IMR-90 (cell line): ENCODE results near the gene DNAJB8. TPM values are rescaled to one million over a fixed set of nuclear protein-coding genes. Genes with fewer than 3 reads are reported as not detected.
A peak's percentile ranks its signal among the peaks of the same experiment; 100 is the strongest.

ENCODE experiments used
- ATAC-seq: fragments of 200-7000 bp; cut with Tn5 transposase; 2 replicates; pipeline ENCODE4 v1.9.1; 2020; ENCODE audit warnings: low read depth, mild to moderate bottlenecking, moderate library complexity
- BruUV-seq: library from RNA; stranded (reverse); fragments of 400-500 nt; replicated peaks from 2 replicates; lab custom pipeline; 2021; lab: Mats Ljungman, UMichigan
- CTCF ChIA-PET: fragments of 300-600 bp; formaldehyde crosslinking; extraction: SDS; loops from one replicate; lab custom pipeline; 2021; ENCODE audit warnings: antibody characterized with exemption; lab: Yijun Ruan, JAX
- POLR2A ChIA-PET: fragments of 300-600 bp; sonication (Branson Sonifier 250); formaldehyde crosslinking; loops from one replicate; lab custom pipeline; 2022; ENCODE audit warnings: antibody characterized with exemption; ENCODE audit not compliant: unreplicated experiment; lab: Charles Lee
- DNase-seq: peaks from one replicate; pipeline ENCODE4 v3.0.0; 2013
- H2AFZ ChIP-seq: replicated peaks from 2 replicates; pipeline ENCODE3; 2013; ENCODE audit warnings: low read length, mild to moderate bottlenecking; ENCODE audit not compliant: poor library complexity
- H2AK5ac ChIP-seq: 2 replicates; pipeline ENCODE4 v1.6.1; 2013; ENCODE audit warnings: low read depth, low read length, inconsistent platforms
- H2AK9ac ChIP-seq: replicated peaks from 2 replicates; pipeline ENCODE3; 2013; ENCODE audit warnings: mild to moderate bottlenecking, low read depth, low read length, moderate library complexity; ENCODE audit not compliant: poor library complexity
- H2BK120ac ChIP-seq: 2 replicates; pipeline ENCODE4 v1.6.1; 2013; ENCODE audit warnings: low read depth, low read length, inconsistent platforms
- H2BK15ac ChIP-seq: 3 replicates; pipeline ENCODE4 v1.6.1; 2013; ENCODE audit warnings: low read depth, low read length, inconsistent platforms
- H2BK20ac ChIP-seq: 2 replicates; pipeline ENCODE4 v1.6.1; 2013; ENCODE audit warnings: low read depth, mild to moderate bottlenecking, inconsistent platforms, low read length, moderate library complexity
- H2BK5ac ChIP-seq: 2 replicates; pipeline ENCODE4 v1.6.1; 2013; ENCODE audit warnings: mild to moderate bottlenecking, low read depth, low read length, inconsistent platforms; ENCODE audit not compliant: poor library complexity, severe bottlenecking
- H3K14ac ChIP-seq: replicated peaks from 2 replicates; pipeline ENCODE4 v1.6.1; 2013; ENCODE audit warnings: low read depth, low read length, inconsistent platforms
- H3K18ac ChIP-seq: 2 replicates; pipeline ENCODE4 v1.6.1; 2013; ENCODE audit warnings: low read depth, low read length, control low read depth
- H3K23ac ChIP-seq: 2 replicates; pipeline ENCODE4 v1.6.1; 2013; ENCODE audit warnings: low read depth, low read length, inconsistent platforms
- H3K27ac ChIP-seq: 2 replicates; pipeline ENCODE4 v1.5.1; 2013; ENCODE audit warnings: mild to moderate bottlenecking, control low read depth, low read length; ENCODE audit not compliant: insufficient read depth
- H3K27me3 ChIP-seq: 2 replicates; pipeline ENCODE4 v1.6.1; 2013; ENCODE audit warnings: low read length; ENCODE audit not compliant: control insufficient read depth, insufficient read depth
- H3K36me3 ChIP-seq: 2 replicates; pipeline ENCODE4 v1.6.1; 2013; ENCODE audit warnings: low read length, mixed read lengths; ENCODE audit not compliant: control insufficient read depth, insufficient read depth
- H3K4ac ChIP-seq: 2 replicates; pipeline ENCODE4 v1.6.1; 2013; ENCODE audit warnings: low read depth, low read length, inconsistent platforms
- H3K4me1 ChIP-seq: 2 replicates; pipeline ENCODE4 v1.6.1; 2013; ENCODE audit warnings: low read length, mixed read lengths; ENCODE audit not compliant: control insufficient read depth, insufficient read depth
- H3K4me2 ChIP-seq: 2 replicates; pipeline ENCODE4 v1.6.1; 2013; ENCODE audit warnings: low read depth, mild to moderate bottlenecking, control low read depth, low read length, moderate library complexity
- H3K4me3 ChIP-seq: 2 replicates; pipeline ENCODE4 v1.5.1; 2013; ENCODE audit warnings: low read depth, mild to moderate bottlenecking, control low read depth, low read length, moderate library complexity; ENCODE audit not compliant: insufficient read depth
- H3K56ac ChIP-seq: 2 replicates; pipeline ENCODE4 v1.6.1; 2013; ENCODE audit warnings: low read length, inconsistent platforms; ENCODE audit not compliant: insufficient read depth; ENCODE audit errors: extremely low read depth
- H3K79me1 ChIP-seq, 2 experiments: 2 replicates each; pipeline ENCODE4 v1.6.1; 2013; ENCODE audit warnings: low read length in 2 of 2, inconsistent platforms in 1 of 2, low read depth in 1 of 2
- H3K9ac ChIP-seq: 2 replicates; pipeline ENCODE4 v1.6.1; 2013; ENCODE audit warnings: low read depth, low read length, control low read depth
- H3K9me1 ChIP-seq: 2 replicates; pipeline ENCODE4 v1.6.1; 2013; ENCODE audit warnings: low read length, inconsistent platforms; ENCODE audit not compliant: insufficient read depth
- H3K9me3 ChIP-seq: 2 replicates; pipeline ENCODE4 v1.6.1; 2013; ENCODE audit warnings: low read length; ENCODE audit not compliant: control insufficient read depth, insufficient read depth
- H4K20me1 ChIP-seq: 2 replicates; pipeline ENCODE4 v1.6.1; 2013; ENCODE audit warnings: low read length, inconsistent platforms; ENCODE audit not compliant: insufficient read depth
- H4K5ac ChIP-seq: 2 replicates; pipeline ENCODE4 v1.6.1; 2013; ENCODE audit warnings: mild to moderate bottlenecking, low read depth, low read length, control low read depth
- H4K8ac ChIP-seq, 2 experiments: 2 replicates each; pipeline ENCODE4 v1.6.1; 2013; ENCODE audit warnings: low read depth in 2 of 2, low read length in 2 of 2, control low read depth in 1 of 2, inconsistent platforms in 1 of 2
- H4K91ac ChIP-seq: 2 replicates; pipeline ENCODE4 v1.6.1; 2013; ENCODE audit warnings: low read depth, low read length, inconsistent platforms; ENCODE audit not compliant: insufficient read depth
- BHLHE40 ChIP-seq: fragments of 150-350 bp; IDR thresholded peaks from 2 replicates; pipeline ENCODE4 v1.6.1; 2016; ENCODE audit warnings: mild to moderate bottlenecking, low read depth, low read length
- CEBPB ChIP-seq: IDR thresholded peaks from 2 replicates; pipeline ENCODE4 v1.6.1; 2012; ENCODE audit warnings: low read depth, low read length, improper control_type of control experiment
- NFE2L2 ChIP-seq: fragments of 150-350 bp; IDR thresholded peaks from 2 replicates; pipeline ENCODE4 v1.6.1; 2016; ENCODE audit warnings: low read depth, mild to moderate bottlenecking, low read length
- RAD21 ChIP-seq: IDR thresholded peaks from 2 replicates; pipeline ENCODE4 v1.6.1; 2012; ENCODE audit warnings: low read length, improper control_type of control experiment
- RCOR1 ChIP-seq: IDR thresholded peaks from 2 replicates; pipeline ENCODE4 v1.6.1; 2012; ENCODE audit warnings: mild to moderate bottlenecking, low read length, improper control_type of control experiment; ENCODE audit not compliant: insufficient replicate concordance
- RFX5 ChIP-seq: IDR thresholded peaks from 2 replicates; pipeline ENCODE4 v1.8.0; 2012; ENCODE audit warnings: low read depth, mild to moderate bottlenecking, low read length, moderate library complexity
- SMC3 ChIP-seq: fragments of 150-350 bp; IDR thresholded peaks from 2 replicates; pipeline ENCODE4 v1.6.1; 2016; ENCODE audit warnings: low read depth, mild to moderate bottlenecking, antibody characterized with exemption, low read length, moderate library complexity
- WGBS, 2 experiments: methylation state at CpG; one replicate each; pipeline versions ENCODE4 v1.1.5 to v1.1.7; 2013; ENCODE audit warnings: missing lambda C conversion rate in 2 of 2; ENCODE audit not compliant: insufficient read length in 1 of 2; ENCODE audit errors: extremely low coverage in 2 of 2; 5-methylcytosine and 5-hydroxymethylcytosine counted together
- dilution Hi-C: fragments of 300-500 bp; cut with HindIII; formaldehyde crosslinking; loops from one replicate; pipeline ENCODE4 v1.14.3; 2018; ENCODE audit warnings: low sequenced_read_pairs; ENCODE audit not compliant: unreplicated experiment
- in situ Hi-C: fragments of 300-500 bp; cut with MboI; formaldehyde crosslinking; loops from 3 replicates; pipeline ENCODE4 v1.14.3; 2019; ENCODE audit warnings: low sequenced_read_pairs, inconsistent platforms, mixed read lengths
- intact Hi-C: fragments of 100-400 bp; cut with micrococcal nuclease; formaldehyde crosslinking; loops from 2 replicates; pipeline ENCODE4 v1.10.0; 2022
- polyA plus RNA-seq, 3 experiments: library from polyadenylated mRNA; depleted of rRNA; stranded (reverse); fragments of >200 nt; gene quantifications; 2 replicates each; pipeline ENCODE4 v1.2.3, GENCODE V29; 2012; ENCODE audit warnings: low replicate concordance in 1 of 3
- total RNA-seq: library from RNA; depleted of rRNA; stranded (reverse); fragments of >200 nt; gene quantifications from 2 replicates; pipeline ENCODE4 v1.2.3, GENCODE V29; 2012
- TF ChIP-seq, protein P1 (sequence below): fragments of 150-350 bp; IDR thresholded peaks from 2 replicates; pipeline ENCODE4 v1.6.1; 2016; ENCODE audit warnings: low read depth, mild to moderate bottlenecking, low read length, moderate library complexity, borderline replicate concordance

The DNAJB8 gene
- total and polyA plus RNA-seq, 2 of the 4 experiments (the other 2 are of a cell fraction): not detected

DNA sequence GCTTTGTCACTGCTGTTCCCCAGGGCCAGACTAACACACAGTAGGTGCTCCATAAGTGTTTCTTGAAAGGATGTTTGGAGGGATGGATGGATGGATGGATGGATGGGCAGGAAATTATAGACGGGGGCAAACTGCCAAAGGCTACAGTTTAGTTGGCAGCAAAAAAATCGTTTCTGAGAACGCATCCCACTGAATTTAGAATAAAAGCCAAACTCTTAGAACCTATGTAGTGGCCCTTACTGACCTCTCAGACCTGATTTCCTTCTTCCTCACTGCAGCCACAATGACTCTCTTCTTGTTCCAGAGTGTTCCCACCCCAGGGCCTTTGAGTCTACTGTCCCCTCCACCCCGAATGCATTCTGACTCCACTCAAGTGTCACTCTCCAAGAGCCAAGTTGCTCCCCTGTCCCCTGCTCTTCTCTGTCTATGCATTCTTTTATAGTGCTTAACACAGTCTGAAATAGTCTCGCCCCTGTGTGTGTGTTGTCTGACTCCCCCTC is 31.5 kb upstream of the DNAJB8 start:
- Histone ChIP-seq H3K27ac (no peak overlapping the region), H3K9me3 (no peaks in the 10 kb centered on the region; the same call in 1 of the 2 replicates), H4K5ac (no peak overlapping the region), H3K4me2 (peak overlapping the region; percentile 54; the same call in 1 of the 2 replicates), H2BK20ac (no peak overlapping the region), H4K91ac (peak overlapping the region; percentile 33; the same call in 1 of the 2 replicates), H4K8ac (no peak overlapping the region), H2AK5ac (no peak overlapping the region; the same call in 1 of the 2 replicates), H3K9ac (no peak overlapping the region), H2AK9ac (no peak overlapping the region), H3K4me1 (peaks cover 5% of the 10 kb centered on the region), H3K27me3 (peaks cover 31% of the 10 kb centered on the region), H3K4ac (no peak overlapping the region; the same call in 1 of the 2 replicates), H4K20me1 (peaks cover 16% of the 10 kb centered on the region), H2BK5ac (no peak overlapping the region), H3K14ac (no peak overlapping the region), H2BK15ac (no peak overlapping the region), H3K18ac (no peak overlapping the region), H2BK120ac (no peak overlapping the region), H2AFZ (peak overlapping the region; percentile 74), H3K36me3 (no peaks in the 10 kb centered on the region), H3K79me1 (peaks cover 3 to 5% of the 10 kb centered on the region in 2 experiments; a peak in 1 of 4 replicates), H3K23ac (no peak overlapping the region), H3K4me3 (no peak overlapping the region), H3K56ac (no peak overlapping the region), H3K9me1 (0 out of 2 replicates have a peak, but pooled peaks cover 4% of the 10 kb centered on the region)
- intact Hi-C loops: loop anchor here (1.0 to 5.0 kb wide), 2 partner anchors 109 to 327 kb away; no protein-coding TSS in a partner anchor
- CTCF ChIA-PET: interaction anchor here (1.0 to 1.1 kb wide), 2 partner anchors 14 to 87 kb away, joined by 4 read pairs; no protein-coding TSS in a partner anchor
- ATAC-seq: no peak
- POLR2A ChIA-PET: no interaction called here
- in situ Hi-C loops: no loop called here
- no TSS peak for BruUV-seq
- dilution Hi-C loops: no loop called here
- TF ChIP-seq NFE2L2 (no peak), RAD21 (no peak), SMC3 (no peak), BHLHE40 (no peak), RCOR1 (no peak), CEBPB (no peak), RFX5 (no peak)
- TF ChIP-seq, protein P1, sequence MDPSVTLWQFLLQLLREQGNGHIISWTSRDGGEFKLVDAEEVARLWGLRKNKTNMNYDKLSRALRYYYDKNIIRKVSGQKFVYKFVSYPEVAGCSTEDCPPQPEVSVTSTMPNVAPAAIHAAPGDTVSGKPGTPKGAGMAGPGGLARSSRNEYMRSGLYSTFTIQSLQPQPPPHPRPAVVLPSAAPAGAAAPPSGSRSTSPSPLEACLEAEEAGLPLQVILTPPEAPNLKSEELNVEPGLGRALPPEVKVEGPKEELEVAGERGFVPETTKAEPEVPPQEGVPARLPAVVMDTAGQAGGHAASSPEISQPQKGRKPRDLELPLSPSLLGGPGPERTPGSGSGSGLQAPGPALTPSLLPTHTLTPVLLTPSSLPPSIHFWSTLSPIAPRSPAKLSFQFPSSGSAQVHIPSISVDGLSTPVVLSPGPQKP: no peak
- WGBS, 2 experiments: 20% methylated on average over 2 of the region's 5 CpGs; no CpG with 5 or more reads in 1 of the 2 experiments
- no peak for DNase-seq
